ENCODE measurements around the gene APMAP.

GRCh38 chr20:24968278-24968800, 24.2 kb downstream of the APMAP start:
- TF ChIP-seq CTCF (IDR thresholded peaks at IDR 0.05; ENCODE audit: poor library complexity): no peak
- TF ChIP-seq EZH2phosphoT487 (IDR thresholded peaks at IDR 0.05; ENCODE audit: low read depth, severe bottlenecking, unreplicated experiment): no peak
